ENCODE data around the gene PLSCR3. TPM values are rescaled to one million over a fixed set of nuclear protein-coding genes. Genes with fewer than 3 reads are reported as not detected.

Gene PLSCR3
- total RNA-seq, 2 donors from 2014 or later = 22.4 to 29.0 TPM

DNA sequence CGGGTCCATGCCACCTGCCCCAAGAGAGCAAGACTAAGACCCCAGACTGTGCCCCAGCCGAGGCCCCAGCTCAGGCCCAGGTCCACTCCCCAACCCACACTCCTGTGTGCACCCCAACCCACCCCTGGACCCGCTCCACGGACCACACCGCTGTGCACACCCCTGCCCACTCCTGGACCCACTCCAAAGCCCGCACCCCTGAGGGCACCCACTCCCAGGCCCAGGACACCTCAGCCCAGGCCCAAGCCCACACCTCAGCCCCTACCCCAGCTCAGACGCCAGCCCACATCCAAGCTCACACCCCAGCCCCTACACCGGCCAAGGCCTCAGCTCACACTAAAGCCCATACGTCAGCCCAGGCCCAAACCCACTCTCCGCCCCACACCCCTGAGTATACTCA is 35.4 kb upstream of the PLSCR3 start:
- peak in 1 of 2 donors; percentile 5 for ATAC-seq

DNA sequence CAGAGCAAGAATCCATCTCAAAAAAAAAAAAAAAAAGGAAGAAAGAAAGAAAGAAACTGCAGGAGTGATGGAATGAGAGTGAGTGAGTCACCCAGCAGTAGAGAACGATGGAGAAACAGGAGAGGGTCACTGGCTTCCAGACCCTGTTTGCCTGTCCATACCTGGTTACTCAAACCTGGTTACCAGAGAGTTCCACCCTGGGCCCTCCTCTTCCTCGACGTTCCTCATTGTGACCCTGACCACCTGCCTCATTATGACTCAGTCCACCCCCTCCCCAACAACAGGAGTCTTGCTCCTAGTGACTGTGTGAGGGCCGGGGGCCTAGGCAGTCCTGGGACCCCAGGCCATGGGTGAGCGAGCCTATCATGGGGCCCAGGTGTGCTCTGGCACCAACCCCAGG is 34.2 kb upstream of the PLSCR3 start, which contains the start of gene SPEM3:
TSS of gene SPEM3 (plus strand) at position 301 of the 400 bp plus-strand sequence. CDS start at position 347, 46 bp downstream.
- DNase-seq (no peak), ATAC-seq (no peak)
- intact Hi-C loops (cut with DNase I) = loop anchor here in 1 of 2 donors (5.0 kb wide), 1 partner anchor 61 kb away; no protein-coding TSS in a partner anchor

More for the DNA sequence above, 35.4 kb upstream of the PLSCR3 start:
- intact Hi-C loops (cut with DNase I) = loop anchor here (5.0 to 10.0 kb wide), 2 partner anchors 62 to 135 kb away; partner anchors contain the start of gene SENP3 (in 1 of the 2)
- no peak for DNase-seq

DNA sequence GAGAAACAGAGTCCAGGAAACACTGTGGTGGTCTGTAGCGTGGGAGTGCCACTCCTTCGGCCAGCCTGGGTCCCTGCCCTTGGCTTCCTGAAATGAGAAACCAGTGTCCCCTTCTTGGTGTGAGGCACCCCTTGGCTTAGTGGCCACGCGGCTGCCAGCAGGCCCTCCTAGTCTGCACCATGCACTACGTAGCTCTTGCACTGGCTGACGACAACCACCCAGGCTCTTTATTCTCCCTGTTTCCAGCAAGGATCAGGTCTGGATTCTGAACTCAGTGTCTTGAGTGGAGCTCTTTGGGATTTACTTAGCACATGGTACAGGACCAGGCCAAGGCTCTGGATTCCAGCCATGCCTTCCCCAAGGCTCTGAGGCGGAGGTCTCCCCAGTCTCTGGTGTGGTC is 33.2 kb upstream of the PLSCR3 start:
- ATAC-seq = no peak
- no peak for DNase-seq
- intact Hi-C loops (cut with DNase I) = loop anchor here in 1 of 2 donors (5.0 kb wide), 1 partner anchor 60 kb away; no protein-coding TSS in a partner anchor

DNA sequence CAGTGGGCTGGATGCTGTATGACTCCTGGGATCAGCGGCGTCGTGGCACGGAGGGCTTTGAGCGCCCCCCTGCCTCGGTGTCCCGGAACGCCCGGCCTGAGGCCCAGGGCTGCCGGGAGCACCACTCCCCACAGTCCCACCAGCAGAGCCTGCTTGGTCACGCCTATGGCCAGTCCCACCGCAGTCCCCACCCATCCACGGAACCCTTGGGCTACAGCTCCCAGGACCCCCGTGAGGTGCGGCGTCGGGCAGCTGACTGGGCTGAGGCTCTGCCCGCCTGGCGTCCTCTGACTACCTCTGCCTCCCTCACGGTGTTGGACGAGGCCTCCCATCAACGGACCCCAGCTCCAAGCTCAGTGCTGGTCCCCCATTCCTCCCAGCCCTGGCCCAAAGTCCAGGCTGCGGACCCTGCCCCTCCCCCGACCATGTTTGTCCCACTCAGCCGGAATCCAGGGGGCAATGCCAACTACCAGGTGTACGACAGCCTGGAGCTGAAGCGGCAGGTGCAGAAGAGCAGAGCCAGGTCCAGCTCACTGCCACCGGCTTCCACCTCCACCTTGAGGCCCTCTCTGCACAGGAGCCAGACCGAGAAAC is 32.7 kb upstream of the PLSCR3 start:
- intact Hi-C loops (cut with DNase I) = loop anchor here in 1 of 2 donors (5.0 kb wide), 1 partner anchor 60 kb away; no protein-coding TSS in a partner anchor
- DNase-seq (no peak), ATAC-seq (peak in 1 of 2 donors; percentile 18)

DNA sequence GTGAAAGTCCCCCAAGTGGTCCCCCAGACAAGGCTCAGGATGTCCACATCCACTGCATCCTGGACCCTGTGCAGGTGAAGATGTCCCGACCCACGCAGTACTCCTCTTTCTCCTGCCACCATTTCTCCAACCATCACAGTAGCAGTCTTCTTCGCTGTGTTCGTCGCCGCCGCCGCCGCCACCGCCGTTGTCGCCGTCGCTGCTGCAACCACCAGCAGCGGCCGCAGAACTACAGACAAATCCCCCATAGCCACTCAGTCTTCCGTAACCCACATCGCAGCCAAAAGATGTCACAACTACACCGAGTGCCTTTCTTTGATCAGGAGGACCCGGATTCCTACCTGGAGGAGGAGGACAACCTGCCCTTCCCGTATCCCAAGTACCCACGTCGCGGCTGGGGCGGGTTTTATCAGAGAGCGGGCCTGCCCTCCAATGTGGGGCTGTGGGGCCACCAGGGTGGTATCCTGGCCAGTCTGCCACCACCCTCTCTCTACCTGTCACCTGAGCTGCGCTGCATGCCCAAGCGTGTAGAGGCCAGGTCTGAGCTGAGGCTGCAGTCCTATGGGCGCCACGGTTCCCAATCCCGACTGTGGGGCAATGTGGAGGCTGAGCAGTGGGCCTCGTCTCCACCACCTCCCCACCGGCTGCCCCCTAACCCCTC is 32.0 kb upstream of the PLSCR3 start:
- intact Hi-C loops (cut with DNase I) = loop anchor here in 1 of 2 donors (5.0 kb wide), 1 partner anchor 59 kb away; no protein-coding TSS in a partner anchor
- ATAC-seq = no peak

DNA sequence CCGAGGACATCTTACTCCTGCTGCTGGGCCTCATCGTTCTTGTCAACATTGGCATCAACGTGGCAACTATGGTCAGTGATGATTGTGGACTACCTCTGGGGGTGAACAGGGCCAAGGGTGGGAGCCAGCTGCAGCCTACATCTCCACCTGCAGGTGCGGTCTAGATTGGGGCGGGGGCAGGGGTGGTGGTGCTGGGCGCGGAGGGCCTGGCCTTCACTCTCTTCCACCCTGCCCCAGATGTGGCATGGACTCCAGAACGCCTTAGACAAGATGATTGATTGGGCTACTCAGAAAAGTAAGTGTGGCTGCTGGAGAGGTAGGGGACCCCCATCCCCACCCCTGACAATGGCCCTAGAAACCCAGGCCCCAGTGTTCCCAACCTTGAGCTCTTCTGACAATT is 31.4 kb upstream of the PLSCR3 start:
- ATAC-seq (no peak), DNase-seq (no peak)
- intact Hi-C loops (cut with DNase I) = loop anchor here in 1 of 2 donors (5.0 kb wide), 1 partner anchor 58 kb away; no protein-coding TSS in a partner anchor

More for the DNA sequence above, 32.0 kb upstream of the PLSCR3 start:
- no peak for DNase-seq

DNA sequence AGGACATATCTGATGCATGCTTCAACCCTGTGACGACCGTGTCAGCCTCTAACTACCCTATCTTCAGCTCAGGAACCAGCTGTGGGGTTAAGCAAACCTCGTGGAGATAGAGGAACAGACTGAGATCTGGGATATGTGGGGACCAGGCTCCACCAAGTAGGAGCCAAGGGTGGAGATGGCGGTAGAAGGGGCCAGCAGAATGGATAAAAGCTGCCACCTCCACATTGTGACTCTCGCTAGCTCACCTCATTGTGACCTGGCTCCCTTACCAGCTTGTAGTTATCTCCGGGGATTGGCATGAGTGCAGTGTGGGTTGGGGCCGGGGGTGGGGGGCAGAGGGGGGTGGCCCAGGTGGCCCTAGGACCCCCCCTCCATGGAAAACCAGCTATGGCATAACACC is 31.0 kb upstream of the PLSCR3 start, which contains the start of gene SPEM2:
TSS of gene SPEM2 (plus strand) at position 301 of the 400 bp plus-strand sequence. CDS start at position 374, 73 bp downstream.
- DNase-seq (no peak), ATAC-seq (no peak)
- intact Hi-C loops (cut with DNase I) = loop anchor here in 1 of 2 donors (5.0 kb wide), 1 partner anchor 58 kb away; no protein-coding TSS in a partner anchor

DNA sequence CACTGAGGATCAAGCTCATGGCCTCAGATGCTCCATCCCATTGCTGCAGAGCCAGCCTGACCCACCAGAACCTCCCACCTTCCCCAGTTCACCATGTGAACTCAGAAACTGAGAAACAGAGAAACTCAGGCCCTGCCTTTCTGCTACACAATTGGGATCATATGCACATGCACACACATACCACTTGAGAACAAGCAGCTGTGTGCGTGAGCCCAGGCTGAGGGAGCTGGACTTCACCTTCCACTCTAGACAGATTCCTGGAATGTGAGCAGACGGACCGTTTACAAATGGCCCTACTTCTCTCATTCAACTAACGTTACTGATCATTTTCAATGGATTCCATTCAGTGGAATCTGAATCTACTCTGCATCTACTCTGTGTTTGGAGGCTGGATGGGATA is 29.4 kb upstream of the PLSCR3 start:
- DNase-seq (no peak), ATAC-seq (no peak)
- intact Hi-C loops (cut with DNase I) = no loop called here

DNA sequence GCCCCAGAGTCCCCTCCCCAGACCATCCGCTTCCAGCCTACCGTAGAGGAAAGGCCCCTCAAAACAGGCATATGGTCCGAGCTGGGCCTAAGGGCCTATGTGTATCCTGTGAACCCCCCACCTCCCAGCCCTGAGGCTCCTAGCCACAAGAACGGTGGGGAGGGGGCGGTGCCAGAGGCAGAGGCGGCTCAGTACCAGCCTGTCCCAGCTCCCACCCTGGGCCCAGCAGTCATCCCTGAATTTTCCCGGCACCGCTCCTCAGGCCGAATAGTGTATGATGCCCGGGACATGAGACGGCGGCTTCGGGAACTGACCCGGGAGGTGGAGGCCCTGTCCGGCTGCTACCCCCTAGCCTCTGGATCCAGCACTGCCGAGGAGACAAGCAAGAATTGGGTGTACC is 26.9 kb upstream of the PLSCR3 start:
- ATAC-seq (no peak), DNase-seq (no peak)
- intact Hi-C loops (cut with DNase I) = no loop called here

DNA sequence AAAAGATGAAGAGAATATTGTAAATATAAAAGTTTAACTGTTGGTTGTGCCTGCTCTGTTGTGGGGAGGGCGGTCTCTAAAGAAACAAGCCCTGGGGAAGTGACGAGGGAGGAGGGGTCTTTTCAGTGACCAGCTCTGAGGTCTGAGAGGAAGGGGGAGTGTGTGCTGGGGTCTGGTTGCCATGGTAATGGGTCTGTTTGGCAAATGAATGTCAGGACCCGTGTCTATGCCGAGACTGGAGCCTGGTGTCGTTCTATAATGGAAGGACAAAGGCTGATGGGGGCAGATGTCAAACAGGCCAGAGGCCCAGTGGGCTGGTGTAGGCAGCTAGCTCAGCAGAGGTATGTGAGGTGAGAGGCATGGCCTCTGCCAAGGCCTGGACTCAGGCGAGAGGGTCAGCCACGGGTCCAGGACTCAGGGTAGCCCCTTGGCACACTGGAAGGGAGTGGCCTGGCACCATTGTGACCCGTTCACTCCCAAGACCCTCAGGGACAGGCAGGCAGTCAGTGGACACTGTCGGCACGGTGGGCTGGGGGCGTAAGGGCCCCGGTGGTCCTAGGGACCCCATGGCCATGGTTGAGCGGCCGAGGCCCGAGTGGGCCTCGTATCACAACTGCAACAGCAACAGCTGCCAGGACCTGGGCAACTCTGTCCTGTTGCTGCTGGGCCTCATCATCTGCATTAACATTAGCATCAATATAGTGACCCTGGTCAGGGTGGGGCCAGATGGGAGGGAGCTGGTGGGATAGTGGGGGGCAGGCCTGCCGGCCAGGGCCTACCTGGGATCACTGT is 25.7 kb upstream of the PLSCR3 start, which contains the start of gene SPEM1:
TSS of gene SPEM1 (plus strand) at position 506 of the 792 bp plus-strand sequence. CDS start at position 567, 61 bp downstream.
- ATAC-seq (no peak), DNase-seq (no peak)
- intact Hi-C loops (cut with DNase I) = no loop called here

DNA sequence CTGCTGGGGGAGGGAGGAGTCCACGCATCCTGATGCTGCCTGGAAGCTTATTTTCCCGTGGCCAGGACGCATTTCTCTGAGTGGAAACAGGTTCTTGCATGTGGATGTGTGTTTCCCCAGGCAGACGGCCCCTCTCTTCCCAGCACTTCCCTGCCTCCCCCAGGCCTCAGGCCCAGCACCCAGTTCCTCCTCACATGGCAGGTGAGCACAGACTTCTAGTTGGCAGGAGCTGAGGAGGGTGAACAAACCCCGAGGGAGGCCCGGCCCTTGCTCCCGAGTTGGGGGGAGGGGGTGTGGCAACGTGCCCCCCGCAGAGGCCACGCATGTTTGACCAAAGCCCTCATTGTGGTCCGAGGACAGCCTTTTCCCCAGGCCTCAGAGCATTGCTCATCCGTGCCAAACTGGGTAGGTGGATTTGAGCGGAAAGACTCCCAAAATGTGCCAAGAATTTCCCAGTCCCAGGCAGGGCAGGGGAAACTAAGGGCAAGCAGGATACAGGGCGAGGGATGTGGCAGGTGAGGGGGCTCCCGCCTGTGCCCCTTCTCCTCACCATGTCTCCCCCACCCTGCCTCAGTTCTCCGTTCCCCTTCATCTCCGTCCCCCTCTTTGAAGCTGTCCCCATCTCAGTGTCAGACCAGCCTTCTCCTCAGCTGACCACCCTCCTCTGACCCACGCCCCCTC is 24.3 kb upstream of the PLSCR3 start:
- no peak for DNase-seq
- intact Hi-C loops (cut with DNase I) = no loop called here
- ATAC-seq = no peak

DNA sequence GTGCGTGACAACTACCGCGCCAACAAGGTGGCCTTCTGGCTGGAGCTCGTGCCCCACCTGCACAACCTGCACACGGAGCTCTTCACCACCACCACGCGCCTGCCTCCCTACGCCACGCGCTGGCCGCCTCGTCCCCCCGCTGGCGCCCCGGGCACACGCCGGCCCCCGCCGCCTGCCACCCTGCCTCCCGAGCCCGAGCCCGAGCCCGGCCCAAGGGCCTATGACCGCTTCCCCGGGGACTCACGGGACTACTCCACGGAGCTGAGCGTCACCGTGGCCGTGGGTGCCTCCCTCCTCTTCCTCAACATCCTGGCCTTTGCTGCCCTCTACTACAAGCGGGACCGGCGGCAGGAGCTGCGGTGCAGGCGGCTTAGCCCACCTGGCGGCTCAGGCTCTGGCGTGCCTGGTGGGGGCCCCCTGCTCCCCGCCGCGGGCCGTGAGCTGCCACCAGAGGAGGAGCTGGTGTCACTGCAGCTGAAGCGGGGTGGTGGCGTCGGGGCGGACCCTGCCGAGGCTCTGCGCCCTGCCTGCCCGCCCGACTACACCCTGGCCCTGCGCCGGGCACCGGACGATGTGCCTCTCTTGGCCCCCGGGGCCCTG is 22.8 kb upstream of the PLSCR3 start:
- DNase-seq (no peak), ATAC-seq (no peak)
- intact Hi-C loops (cut with DNase I) = no loop called here

DNA sequence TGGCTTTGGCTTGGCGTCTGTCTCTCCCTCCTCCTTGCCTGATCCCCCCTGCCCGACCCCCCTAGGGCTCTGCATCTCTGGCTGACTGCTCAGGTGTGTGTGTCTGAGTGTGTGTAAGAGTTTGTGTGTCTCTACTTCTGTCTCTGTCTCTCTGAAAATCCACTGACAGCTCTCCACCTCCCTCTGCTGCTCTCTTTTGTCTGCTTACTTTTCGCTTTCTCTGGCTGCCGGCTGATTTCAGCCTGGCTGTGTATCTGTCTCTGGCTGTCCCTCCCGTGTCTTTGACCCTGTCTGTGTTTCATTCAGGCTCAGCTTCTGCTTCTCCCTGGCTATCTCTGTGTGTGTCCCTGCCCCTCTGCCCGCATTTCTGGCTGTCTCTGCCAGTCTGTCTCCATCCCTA is 22.0 kb upstream of the PLSCR3 start:
- DNase-seq = no peak
- intact Hi-C loops (cut with DNase I) = no loop called here
- no peak for ATAC-seq

DNA sequence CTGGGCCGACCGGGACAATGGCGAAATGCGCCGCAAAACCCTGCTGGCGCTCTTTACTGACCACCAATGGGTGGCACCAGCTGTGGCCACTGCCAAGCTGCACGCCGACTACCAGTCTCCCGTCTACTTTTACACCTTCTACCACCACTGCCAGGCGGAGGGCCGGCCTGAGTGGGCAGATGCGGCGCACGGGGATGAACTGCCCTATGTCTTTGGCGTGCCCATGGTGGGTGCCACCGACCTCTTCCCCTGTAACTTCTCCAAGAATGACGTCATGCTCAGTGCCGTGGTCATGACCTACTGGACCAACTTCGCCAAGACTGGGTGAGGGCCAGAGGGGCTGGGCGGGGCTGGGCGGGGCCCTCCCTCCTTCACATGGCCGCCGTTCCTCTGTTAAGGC is 21.5 kb upstream of the PLSCR3 start:
- intact Hi-C loops (cut with DNase I) = no loop called here
- no peak for DNase-seq
- no peak for ATAC-seq

DNA sequence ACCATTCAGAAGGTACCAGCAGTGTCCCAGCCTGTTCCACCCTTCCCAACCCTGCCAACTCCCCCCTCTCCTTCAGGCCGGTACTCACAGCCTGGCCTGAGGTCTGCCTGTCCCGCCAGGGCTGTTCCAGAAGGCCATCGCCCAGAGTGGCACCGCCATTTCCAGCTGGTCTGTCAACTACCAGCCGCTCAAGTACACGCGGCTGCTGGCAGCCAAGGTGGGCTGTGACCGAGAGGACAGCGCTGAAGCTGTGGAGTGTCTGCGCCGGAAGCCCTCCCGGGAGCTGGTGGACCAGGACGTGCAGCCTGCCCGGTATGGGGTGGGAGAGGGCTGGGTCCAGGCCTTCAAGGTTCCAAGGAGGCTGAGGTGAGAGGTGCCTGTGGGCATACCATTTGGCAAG is 20.5 kb upstream of the PLSCR3 start:
- ATAC-seq (no peak), DNase-seq (no peak)
- intact Hi-C loops (cut with DNase I) = no loop called here

DNA sequence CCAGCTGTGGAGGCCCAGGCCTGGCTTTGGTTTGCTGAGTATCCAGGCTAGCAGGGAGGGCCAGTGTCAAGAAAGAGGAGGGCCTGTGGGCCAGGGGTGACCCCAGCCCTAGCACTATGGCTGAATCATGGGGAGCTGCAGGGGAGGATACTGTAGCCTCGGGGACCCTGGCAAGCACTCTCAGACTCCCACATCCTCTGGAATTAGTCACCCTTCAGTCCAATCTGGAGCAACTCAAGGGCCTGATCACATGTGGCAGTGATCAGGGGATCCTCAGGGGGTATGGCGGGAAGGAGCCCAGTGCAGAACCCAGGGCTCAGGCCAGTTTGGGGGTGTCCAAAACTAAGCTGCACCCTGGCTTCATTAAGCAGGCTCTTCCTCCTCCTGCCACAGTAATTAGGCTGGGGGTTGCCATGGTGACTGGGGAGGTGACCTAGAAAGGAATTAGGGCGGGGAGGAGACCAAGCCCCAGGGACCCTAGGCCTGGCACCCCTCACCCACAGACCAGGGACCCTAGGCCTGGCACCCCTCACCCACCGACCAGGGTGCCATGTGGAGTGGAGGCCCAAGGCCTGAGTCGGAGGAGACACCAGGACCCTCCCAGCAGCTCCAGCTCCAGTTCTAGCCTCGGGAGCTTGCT is 19.1 kb upstream of the PLSCR3 start:
- ATAC-seq (peak in 1 of 2 donors; percentile 24), DNase-seq (no peak)

DNA sequence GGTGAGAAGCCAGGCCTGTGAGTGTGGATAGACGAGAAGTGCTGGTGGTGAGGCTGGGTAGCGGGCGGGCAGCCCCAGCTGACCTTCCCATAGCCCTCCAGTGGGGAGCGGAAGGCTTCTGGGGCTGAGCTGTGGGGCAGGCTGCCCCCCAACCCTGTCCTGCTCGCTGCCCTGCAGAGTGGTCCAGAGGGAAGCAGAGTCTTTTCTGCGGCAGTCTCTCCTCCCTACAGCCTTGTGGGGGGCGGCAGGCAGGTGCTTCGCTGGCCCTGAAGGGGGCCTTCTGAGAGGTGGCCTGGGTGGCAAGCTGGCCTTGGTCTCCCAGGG is 17.1 kb upstream of the PLSCR3 start:
- intact Hi-C loops (cut with DNase I) = no loop called here
- no peak for ATAC-seq
- DNase-seq = no peak

More for the DNA sequence above, 19.1 kb upstream of the PLSCR3 start:
- intact Hi-C loops (cut with DNase I) = no loop called here

Data from left cardiac atrium (tissue), 4 donors.